Neural progenitor cell (in vitro differentiated cells): ENCODE results near the gene FBLN2.

Experiments
- CTCF ChIP-seq: fragments of 200-600 bp; sonication (generic); IDR thresholded peaks from 2 replicates; pipeline ENCODE4 v1.5.1; 2017; ENCODE audit warnings: antibody characterized with exemption, mild to moderate bottlenecking
- EZH2 ChIP-seq: fragments of 200-600 bp; sonication (generic); IDR thresholded peaks from 2 replicates; pipeline ENCODE4 v1.6.1; 2017; ENCODE audit warnings: antibody characterized with exemption, mild to moderate bottlenecking, moderate library complexity

GRCh38 chr3:13662238-13662847, 113.4 kb downstream of the FBLN2 start:
- TF ChIP-seq CTCF, result no peak
- no peak for TF ChIP-seq EZH2
